HG03103 (cell line): ENCODE measurements around the gene ZBTB17.

Experiments
- ATAC-seq: cut with Tn5 transposase; IDR thresholded peaks from one replicate; pipeline ENCODE4 v1.9.1; 2021; ENCODE audit warnings: low read depth; ENCODE audit not compliant: unreplicated experiment

ZBTB17 gene

GRCh38 chr1:15962671-15963362 lies 13.1 kb downstream of the ZBTB17 start:
- no peak for ATAC-seq

GRCh38 chr1:15962176-15962575 lies 13.7 kb downstream of the ZBTB17 start:
- ATAC-seq = no peak

GRCh38 chr1:15961492-15961891 lies 14.4 kb downstream of the ZBTB17 start:
- no peak for ATAC-seq

GRCh38 chr1:15960808-15961207 lies 15.1 kb downstream of the ZBTB17 start:
- ATAC-seq = no peak

- ATAC-seq = no peak
These were observed 16.0 kb downstream of the ZBTB17 start for GRCh38 chr1:15959827-15960446.

- ATAC-seq = no peak
These were observed 16.5 kb downstream of the ZBTB17 start for GRCh38 chr1:15959424-15959823.

GRCh38 chr1:15958793-15959192 lies 17.1 kb downstream of the ZBTB17 start:
- ATAC-seq = no peak

GRCh38 chr1:15958111-15958510 lies 17.8 kb downstream of the ZBTB17 start:
- ATAC-seq = no peak

- ATAC-seq = no peak
These were observed 18.4 kb downstream of the ZBTB17 start for GRCh38 chr1:15957221-15958095.

GRCh38 chr1:15956150-15956549 lies 19.8 kb downstream of the ZBTB17 start:
- ATAC-seq = no peak

GRCh38 chr1:15955552-15955951 lies 20.3 kb downstream of the ZBTB17 start:
- ATAC-seq = no peak

GRCh38 chr1:15954316-15954715 lies 21.6 kb downstream of the ZBTB17 start:
- no peak for ATAC-seq

GRCh38 chr1:15953791-15954241 lies 22.1 kb downstream of the ZBTB17 start:
- no peak for ATAC-seq

- ATAC-seq = no peak
These were observed 22.6 kb downstream of the ZBTB17 start for GRCh38 chr1:15953294-15953771.

- no peak for ATAC-seq
These were observed 23.3 kb downstream of the ZBTB17 start for GRCh38 chr1:15952317-15953258.

GRCh38 chr1:15951341-15952153 lies 24.4 kb downstream of the ZBTB17 start:
- no peak for ATAC-seq

- ATAC-seq = no peak
These were observed 25.1 kb downstream of the ZBTB17 start for GRCh38 chr1:15950763-15951295.

- no peak for ATAC-seq
These were observed 25.6 kb downstream of the ZBTB17 start for GRCh38 chr1:15950302-15950701.
